HG03108 (cell line): Measurements from ENCODE around the gene KCNT1.

Source experiments
- ATAC-seq: cut with Tn5 transposase; IDR thresholded peaks from one replicate; pipeline ENCODE4 v1.9.1; 2021; ENCODE audit warnings: moderate library complexity; ENCODE audit not compliant: unreplicated experiment

The KCNT1 gene

DNA sequence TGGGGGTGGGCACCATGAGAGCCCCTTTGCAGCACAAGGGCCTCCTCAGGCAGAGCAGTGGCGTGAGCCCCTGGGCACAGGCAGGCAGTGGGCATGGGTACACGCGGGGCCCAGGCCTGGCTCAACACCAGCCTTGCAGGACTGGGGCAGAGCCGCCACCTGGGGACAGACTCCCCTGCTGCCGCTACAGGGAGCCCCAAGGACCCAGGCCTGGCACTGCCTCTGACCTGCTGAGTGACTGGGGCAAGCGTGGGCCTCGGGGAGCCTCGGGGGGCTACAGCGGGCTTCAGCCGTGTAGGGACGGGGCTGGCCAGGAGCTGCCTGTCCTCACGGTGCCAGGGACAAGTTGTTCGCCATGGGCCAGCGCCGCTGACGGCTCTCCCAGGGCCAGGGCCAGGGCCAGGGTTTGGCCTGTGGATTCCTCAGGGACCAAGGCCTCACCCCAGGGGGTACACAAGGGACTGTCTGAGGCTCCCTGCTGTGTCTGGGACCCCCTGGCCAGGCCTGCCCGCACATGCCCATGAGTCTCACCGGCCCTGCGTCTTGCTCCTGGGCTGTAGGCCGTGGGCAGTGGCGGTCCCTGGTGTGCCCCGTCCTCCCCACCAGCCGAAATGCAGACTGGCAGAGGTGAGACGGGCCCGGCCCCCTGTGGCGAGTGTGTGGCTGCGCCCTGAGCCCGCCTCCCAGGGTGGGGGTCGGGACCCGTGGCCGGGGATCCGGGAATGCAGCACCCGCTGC, 42.5 kb downstream of the KCNT1 start:
- ATAC-seq = no peak

DNA sequence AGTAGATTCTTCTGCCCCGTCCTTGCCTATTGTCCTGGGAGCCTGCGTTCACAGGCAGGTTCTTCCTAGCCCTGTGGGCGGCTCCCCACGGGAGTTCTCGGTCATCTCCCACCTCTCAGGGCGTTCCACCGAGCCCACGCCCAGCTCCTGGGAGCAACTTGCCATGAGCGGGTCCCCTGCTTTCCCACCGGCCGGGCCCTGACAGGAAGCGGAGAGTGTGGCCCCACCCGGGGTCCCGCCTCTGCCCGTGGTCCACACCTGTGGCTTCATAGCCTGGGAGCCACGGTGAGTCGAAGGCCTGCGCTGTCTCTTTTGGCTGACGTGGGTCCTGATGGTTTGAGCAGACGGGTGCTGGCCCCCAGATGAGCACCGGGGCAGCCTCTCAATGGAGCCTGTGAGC, 43.2 kb downstream of the KCNT1 start:
- ATAC-seq = no peak

DNA sequence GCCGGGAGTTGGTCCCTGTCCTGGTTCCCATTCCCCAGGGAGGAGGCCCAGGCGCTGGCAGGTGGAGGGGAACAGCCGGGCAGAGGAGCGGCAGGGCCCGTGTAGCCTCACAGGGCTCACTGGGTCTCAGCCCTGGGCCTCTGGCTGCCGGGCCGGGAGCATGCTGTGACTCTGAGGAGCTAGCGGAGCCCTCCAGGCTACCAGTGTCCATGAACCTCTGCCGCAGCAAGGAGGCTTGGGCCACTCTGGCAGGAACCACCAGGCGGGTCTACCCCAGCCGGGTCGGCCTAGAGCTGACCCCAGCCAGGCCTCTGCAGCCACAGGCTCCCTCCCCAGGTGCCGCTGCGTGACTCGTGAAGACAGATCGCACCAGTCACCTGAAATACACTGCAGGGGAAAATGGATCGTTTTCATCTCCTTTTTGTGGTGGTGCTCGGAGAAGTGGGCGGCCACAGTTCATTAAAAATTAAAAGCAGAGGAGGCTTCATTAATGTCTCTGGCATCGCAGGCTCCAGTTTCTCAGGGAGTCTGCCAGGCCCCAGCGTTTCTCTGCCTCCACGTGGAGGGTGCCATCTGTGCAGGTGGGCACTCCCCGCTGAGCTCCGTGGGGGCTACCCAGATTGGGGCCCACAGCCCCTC, 43.8 kb downstream of the KCNT1 start:
- ATAC-seq = no peak

DNA sequence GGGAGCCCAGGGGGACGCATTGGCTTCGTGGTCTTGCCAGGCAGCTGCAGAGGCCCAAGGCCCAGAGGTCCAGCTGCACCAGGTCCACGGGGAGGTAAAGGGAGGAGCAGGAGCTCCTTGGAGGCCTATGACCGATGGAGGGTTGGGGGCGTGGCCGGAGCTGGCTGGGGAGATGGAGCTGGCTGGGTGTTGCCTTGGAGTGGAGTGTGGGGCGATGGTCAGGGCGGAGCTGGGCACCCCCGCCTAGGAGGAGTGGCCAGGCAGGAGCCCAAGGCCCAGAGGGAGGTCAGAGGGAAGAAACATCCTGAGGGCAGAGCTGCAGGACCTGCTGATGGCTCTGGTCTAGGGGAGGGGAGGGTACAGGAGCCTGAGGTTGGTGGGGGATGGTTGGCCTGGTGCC, 44.6 kb downstream of the KCNT1 start:
- ATAC-seq = no peak

DNA sequence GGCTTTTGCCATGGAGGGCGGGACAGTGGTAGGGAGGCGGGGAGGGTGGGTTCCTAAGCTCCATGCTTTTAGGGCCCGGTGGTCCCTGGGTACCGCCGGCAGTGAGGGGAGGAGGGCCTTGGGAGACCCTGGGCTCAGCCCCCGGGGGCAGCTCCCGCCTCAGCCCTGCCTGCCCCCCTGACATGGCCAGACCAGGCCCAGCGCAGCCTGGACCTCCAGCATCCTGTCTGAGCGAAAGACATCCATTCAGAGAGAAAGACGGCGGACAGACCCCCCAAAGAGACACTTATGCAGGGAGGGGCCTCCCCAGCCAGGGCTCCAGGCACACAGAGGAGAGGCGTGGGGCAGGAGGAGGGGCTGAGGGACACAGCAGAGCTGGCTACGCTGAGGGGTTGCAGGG, 45.3 kb downstream of the KCNT1 start:
- no peak for ATAC-seq

DNA sequence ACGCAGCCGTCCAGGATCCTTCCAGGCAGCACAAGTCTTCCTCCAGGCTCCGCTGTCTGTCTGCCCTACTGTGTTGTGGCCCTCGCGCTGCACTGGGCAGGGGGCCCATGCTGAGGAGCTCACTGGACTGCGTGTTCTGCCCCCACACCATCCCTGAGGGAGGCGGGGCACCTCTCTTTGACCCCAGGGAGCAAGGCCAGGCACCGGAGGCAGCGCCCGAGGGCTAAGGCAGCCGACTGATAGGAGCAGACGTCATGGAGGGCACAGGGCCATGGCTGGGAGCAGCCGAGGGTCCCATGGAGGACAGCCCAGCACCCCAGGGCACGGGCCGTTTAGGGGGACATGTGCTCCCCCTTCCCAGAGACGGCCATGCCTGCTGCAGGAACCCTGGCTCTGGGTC, 46.7 kb downstream of the KCNT1 start:
- ATAC-seq = no peak

DNA sequence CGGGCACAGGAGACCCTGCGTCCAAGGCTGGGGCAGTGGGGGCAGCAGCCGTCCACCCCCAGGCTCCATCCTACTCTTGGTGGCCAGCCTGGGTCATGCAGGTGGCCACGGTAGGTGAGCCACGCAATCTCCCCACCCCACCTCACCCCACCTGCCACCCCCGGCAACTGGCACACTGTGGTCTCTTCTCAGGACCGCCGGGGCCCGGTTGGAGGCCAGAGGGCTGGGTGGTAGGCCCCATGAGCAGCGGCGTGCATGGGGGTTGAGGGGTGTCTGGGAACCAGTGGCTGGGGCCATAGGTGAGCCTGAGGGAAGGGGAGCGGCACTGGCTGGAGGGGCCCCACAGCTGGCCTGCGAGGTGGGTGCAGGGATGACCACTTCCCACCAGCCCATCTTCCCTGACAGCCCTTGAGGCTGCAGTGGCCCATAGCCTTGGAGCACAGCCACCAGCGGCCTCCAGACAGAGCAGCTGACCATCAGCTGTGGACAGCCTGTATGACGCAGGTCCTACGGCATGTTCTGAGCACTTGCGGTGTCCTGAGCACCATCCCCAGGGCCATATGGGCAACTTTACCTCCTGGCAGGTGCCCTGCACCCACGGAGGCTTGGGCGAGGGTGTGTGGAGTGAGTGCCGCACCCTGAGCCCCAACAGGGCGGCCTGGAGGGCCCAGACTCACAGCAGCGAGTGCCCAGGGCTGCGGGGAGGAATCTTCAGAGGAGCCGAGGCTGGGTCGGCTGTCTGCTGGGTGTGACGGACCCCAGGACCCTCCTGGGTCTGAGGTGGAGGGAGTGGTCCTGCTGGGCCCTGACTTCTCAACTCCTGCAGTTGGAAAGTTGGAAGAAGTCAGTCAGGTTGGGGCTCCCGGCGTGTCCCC, 47.4 kb downstream of the KCNT1 start:
- no peak for ATAC-seq

DNA sequence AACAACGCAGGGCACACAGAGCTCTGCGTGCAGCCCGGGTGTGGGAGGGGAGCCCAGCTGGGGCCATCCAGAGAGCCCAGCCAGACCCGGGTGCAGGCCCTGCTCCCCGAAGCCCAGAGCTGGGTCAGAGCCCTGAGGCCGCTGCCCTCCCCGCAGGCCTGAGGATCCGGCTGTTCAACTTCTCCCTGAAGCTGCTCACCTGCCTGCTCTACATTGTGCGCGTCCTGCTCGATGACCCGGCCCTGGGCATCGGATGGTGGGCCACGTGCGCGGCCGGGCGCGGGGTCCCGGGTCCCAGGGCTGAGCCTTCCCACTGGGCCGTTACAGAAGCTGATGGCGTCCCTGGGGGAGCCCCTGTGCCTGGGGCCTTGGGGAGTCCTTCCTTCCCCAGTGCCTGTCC, 48.8 kb downstream of the KCNT1 start:
- no peak for ATAC-seq

DNA sequence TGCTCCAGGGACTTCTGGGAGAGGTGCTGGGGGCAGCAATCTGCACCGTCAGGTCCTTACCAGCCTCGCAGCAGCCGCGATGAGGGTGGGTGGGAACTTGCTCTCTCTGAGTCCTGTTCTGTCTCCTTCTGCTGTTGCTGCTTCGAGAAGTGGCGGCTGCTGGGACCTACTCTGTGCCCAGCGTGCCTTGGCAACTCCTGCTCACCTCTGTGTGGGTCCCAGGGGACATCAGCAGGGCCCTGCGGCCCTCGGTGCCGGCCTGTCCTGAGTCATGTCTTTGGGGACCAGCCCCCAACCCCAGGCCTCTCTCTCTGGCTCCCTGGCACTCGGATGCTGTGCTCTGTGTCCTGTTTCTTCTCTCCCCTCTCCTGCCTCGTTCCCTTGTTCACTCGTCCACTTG, 49.5 kb downstream of the KCNT1 start:
- ATAC-seq = no peak

DNA sequence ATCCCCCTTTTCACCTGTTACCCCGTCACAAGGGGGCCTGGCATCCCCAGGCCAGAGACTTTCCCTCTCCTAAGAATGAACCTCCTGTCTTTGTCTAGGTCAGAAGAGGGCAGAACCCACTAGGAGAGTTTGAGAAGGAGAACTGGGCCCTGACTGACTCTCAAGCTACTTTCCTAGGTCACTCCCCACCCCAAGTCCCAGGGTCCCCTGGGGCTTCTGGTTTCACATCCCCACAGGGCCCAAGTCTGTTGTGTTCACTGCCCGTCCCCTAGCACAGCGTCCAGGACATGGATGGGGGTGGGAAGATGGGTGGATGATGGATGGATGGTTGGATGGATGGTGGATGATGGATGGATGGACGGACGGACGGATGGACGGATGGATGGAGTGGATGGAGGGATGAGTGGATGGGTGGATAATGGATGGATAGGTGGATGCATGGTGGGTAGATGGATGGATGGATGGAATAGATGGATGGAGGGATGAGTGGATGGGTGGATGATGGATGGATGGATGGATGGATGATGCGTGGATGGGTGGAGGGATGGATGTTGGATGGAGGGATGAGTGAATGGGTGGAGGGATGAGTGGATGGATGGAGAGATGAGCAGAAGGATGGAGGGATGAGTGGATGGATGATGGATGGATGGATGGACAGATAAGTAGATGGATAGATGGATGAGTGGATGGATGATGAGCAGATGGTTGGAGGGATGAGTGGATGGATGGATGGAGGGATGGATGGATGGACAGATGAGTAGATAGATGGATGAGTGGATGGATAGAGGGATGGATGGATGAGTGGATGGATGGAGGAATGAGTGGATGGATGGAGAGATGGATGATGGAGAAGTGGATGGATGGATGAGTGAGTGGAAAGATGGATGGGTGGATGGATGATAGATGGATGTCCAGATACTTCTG, 50.6 kb downstream of the KCNT1 start:
- no peak for ATAC-seq

DNA sequence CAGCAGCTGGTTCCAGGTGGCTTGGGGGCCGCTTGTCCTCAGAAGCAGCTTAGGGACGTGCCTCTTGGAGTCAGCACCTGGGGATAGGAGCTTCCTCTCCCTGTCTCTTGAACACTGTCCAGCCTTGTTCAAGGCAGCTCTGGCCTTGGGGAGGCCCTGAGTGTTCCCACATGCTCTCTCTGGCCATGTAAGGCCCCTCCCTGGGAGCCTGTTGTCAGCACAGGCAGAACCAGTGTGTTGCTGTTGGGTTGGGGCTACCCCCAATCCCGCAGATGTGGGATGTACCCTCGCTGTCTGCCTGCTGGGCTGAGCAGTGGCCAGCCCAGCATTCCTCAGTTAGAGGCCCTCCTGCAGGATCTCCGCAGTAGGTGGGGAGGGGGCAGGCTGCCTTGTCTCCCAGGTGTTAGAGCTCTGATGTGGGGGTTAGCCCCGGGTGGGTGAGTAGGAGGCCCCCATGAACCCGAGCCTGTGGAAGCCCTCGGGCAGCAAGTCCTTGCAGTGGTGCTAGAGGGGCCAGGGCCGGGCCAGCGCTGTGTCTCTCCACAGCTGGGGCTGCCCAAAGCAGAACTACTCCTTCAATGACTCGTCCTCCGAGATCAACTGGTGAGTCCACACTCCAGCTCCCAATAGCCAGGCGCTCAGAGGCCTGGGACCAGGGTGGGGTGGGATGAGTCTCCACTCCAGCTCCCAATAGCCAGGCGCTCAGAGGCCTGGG, 51.6 kb downstream of the KCNT1 start:
- no peak for ATAC-seq

DNA sequence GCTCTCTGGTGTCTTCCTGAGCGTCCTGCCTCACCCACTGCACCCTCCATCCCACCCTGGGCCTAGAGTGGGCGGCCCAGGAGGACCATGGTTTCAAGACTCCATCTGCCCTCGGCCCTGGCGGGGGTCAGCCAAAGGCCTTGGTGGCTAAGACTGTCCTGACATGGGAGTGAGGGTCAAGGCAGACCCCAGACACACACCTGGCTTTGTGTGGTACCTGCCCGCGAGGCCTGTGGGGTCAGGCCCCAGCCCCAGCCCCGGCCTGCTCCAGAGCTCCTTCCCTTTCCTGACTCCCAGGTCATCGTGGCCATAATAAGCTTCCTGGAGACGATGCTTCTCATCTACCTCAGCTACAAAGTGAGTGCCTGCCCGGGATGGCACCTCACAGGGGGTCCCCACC, 54.6 kb downstream of the KCNT1 start:
- ATAC-seq = no peak

DNA sequence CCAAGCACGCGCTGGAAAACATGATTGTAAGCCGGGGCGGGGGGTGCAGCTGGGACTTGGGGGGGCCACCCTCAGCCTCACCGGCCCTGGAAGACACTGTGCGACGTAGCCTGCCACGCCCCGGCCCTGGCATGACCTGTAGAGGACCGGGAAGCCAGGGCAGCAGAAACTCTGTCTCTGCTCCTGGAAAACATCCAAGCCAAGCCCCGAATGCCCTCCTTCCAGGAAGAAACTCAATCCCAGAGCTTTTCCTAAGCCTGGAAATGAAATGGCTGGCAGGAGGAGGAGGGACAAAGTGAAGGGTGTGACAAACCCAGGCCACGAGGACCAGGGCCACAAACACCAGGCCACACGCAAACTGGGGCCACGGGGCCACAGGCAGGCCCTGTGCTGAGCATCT, 55.4 kb downstream of the KCNT1 start:
- no peak for ATAC-seq

DNA sequence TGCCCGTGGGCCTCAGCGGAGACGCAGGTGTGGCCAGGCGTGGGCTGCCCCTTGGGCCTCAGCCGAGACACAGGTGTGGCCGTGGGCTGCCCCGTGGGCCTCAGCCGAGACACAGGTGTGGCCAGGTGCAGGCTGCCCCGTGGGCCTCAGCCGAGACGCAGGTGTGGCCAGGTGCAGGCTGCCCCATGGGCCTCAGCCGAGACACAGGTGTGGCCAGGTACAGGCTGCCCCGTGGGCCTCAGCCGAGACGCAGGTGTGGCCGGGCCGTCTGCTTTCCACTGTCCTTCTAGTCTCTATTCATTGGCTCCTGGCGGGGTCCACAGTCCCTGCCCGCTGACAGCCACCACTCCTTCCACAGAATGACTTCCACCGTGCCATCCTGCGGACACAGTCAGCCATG, 56.1 kb downstream of the KCNT1 start:
- ATAC-seq = no peak

DNA sequence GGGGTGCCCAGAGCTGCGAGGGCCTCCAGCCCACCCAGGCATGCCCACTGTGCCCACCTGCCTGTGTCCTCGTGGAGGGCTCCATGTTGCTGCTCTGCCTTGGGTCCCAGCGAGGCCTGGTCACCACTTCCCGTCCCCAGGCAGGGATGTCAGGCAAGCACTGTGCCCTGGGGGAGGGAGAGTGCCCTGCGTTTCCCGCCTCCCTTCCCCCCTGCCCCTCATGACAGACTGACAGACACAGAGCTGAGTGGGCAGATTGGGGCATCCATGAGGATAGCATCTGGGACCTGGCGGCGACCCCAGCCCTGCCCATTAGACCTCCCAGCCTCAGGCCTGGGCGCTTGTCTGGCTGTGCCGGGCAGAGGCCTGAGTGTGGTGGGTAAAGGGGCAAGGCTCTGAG, 56.9 kb downstream of the KCNT1 start:
- no peak for ATAC-seq

DNA sequence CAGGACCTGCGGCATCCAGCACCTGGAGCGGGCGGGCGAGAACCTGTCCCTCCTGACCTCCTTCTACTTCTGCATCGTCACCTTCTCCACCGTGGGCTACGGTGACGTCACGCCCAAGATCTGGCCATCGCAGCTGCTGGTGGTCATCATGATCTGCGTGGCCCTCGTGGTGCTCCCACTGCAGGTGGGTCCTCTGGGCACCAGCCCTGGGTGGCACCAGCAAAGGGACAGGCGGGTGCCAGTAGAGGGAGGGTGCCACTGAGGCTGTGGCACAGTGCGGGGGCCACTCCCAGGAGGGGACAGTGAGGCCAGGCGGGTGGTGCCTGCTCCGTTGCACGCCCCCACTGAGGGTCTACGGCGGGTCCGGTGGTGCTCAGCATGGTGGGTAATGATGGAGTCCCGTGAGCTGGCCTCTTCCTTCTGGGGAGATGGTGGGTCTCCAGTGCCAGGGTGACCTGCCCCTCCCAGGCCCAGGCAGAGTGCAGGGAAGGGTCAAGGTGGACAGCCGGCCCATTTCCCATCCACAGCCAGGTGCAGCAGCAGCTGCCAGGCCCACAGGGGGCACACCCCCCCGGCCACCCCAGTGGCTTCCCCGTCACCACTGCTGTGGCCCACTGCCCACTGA, 57.8 kb downstream of the KCNT1 start:
- ATAC-seq = no peak

DNA sequence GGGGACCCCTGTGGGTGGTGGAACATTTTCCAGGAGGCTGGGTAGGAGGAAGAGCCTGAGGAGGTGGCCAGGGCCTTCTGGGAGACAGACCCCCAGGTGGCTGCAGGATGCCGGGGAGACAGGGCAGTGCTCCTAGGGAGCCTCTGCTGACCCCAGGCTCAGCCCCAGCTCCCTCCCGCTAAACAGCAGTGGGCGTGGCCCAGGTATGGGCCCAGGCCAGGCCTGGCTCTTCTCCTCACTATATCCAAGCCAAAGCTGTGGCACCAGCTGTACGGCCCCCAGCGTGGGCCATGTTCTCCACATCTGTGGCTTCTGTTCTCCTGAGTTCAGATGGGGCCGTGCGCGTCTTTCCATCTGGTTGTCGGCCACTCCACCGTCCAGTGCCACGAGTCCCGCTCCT, 58.5 kb downstream of the KCNT1 start:
- no peak for ATAC-seq

DNA sequence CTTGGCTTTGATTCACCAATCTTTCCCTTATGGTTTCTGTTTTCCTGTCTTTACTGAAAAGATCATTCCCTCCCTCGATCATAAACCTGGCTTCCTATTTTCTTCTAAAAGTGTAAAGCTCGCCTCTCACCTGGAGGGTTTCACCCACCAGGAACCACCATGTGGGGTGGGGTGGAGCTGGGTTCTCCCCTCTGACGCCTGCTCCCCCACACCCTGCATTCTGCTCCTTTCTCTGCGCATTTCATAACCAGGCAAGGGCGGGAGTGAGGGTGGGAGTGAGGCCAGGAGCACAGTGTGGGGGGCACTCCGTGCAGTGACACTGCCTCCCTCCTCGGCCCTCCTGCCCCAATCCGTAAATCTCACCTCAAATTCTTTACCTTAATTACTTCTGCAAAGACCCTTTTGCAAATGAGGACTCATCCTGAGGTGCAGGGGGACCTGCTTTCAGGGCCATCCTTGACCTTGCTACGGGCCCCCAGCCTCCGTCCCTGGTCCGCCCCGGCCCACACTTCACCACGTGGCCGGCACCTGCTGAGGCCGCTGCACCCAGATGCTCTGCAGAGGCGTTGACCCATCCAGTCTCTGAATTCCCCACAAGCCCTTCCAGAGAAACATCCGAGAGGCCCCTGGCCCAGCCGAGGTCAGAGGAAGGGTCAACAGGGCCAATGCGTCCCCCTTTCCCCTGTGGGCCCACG, 59.3 kb downstream of the KCNT1 start:
- ATAC-seq = no peak

DNA sequence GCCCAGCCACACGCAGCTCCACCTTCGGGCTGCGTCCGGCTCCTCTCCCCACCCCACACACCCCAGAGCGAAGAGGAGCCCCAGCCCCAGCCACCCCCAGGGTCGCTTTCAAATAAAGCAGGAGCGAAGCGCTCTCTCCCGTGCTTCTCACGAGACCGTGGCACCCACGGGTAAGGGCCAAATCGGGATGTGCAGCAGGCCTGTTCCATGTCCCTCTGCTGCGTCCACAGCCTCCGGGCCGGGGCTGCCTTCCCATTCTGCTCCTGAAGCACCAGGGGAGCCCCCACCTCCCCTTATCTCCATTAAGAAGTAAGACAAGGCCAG, 59.8 kb downstream of the KCNT1 start:
- no peak for ATAC-seq
